Left renal cortex interstitium (tissue), 4 donors: ENCODE data around the gene SPP1. TPM values are rescaled to one million over a fixed set of nuclear protein-coding genes. Genes with fewer than 3 reads are reported as not detected.
A peak's percentile ranks its signal among the peaks of the same experiment; 100 is the strongest.
"Not testable (repeated sequence)": the region's sequence is repeated elsewhere in the genome, so short reads cannot be mapped to it uniquely, and the experiment has no call there.

ENCODE experiments used
- DNase-seq, 4 donors: peaks; one replicate each; pipeline ENCODE4 v3.0.0-alpha.2; 2013; ENCODE audit warnings: low read depth in 4 of 4, low spot score in 2 of 4, missing footprints in 1 of 4
- polyA plus RNA-seq, 4 donors: library from polyadenylated mRNA; unstranded; fragments of 120-200 nt; gene quantifications; one replicate each; pipeline ENCODE4 v1.2.1, GENCODE V29; 2013; ENCODE audit not compliant: insufficient read length in 4 of 4

Gene SPP1
- 100 to 1,000 TPM; 104 to 285 (median 202) TPM for polyA plus RNA-seq

- DNase-seq, result no peak
Measured at GRCh38 chr4:87975466-87975865, at the start of gene SPP1. Gene SPP1 (plus strand): TSS chr4:87975714. CDS start chr4:87976896, 1,182 bp downstream.

- no peak for DNase-seq
Measured at GRCh38 chr4:87926554-87927098, 48.9 kb upstream of the SPP1 start.

GRCh38 chr4:87930629-87931028 is 44.9 kb upstream of the SPP1 start:
- DNase-seq, result no peak

- no peak for DNase-seq
Measured at GRCh38 chr4:87931932-87932331, 43.6 kb upstream of the SPP1 start.

GRCh38 chr4:87932718-87933141 is 42.8 kb upstream of the SPP1 start:
- no peak for DNase-seq

DNA sequence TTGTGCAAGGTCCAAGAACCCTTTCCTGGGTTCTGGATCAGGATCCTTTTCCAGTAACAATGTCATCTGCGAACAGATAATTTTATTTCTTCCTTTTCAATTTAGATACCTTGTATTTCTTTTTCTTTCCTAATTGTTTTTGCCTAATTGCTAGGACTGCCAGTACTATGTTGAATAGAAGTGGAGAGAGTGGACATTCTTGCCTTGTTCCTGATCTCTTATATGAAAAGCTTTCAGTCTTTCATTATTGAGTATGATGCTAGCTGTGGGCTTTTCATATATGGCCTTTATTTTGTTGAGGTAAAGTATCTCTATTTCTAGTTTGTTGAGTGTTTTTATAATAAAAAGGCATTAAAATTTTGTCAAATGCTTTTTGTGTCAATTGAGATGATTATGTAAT is 42.2 kb upstream of the SPP1 start:
- no peak for DNase-seq

DNA sequence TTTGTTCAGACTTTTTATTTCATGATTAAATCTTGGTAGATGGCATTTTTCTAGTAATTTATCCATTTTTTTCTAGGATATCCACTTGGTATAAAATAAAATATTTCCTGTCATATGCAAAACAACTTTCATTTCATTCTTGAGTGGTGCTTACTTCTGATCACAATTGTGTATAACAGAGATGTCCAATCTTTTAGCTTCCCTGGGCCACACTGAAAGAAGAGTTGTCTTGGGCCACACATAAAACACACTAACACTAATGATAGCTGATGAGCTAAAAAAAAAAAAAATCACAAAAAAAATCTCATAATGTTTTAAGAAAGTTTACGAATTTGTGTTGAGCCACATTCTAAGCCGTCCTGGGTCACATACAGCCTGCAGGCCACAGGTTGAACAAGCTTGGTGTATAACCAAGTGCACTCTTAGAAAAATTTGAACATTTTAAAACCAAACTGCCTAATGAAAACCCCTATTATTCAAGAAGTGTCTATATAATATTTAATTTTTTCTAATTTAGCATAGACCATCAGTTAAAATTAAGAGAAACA is 41.3 kb upstream of the SPP1 start:
- no peak for DNase-seq

DNA sequence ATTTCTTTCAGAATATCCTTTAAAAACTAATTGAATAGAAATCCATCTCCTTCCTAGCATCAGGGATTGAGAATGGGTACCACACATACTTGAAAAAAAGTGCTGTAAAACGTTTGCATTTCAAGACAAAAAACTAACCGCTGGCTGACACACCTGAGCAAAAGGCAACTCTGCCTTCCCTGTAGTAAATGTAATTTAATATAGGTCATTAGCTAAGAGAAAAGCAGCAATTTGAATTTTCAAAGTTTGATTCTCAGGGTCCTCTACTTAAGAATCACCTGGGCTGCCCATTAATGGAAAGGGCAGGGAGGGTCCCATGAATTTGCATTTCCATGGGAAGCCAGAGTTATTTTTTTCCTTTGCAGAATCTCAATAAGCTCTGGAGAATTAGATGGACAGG is 40.5 kb upstream of the SPP1 start:
- DNase-seq, result no peak

DNA sequence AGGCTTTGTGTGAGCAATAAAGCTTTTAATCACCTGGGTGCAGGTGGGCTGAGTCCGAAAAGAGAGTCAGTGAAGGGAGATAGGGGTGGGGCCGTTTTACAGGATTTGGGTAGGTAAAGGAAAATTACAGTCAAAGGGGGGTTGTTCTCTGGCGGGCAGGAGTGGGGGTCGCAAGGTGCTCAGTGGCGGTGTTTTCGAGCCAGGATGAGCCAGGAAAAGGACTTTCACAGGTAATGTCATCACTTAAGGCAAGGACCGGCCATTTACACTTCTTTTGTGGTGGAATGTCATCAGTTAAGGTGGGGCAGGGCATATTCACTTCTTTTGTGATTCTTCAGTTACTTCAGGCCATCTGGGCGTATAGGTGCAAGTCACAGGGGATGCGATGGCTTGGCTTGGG is 39.6 kb upstream of the SPP1 start:
- not testable (repeated sequence) for DNase-seq

DNA sequence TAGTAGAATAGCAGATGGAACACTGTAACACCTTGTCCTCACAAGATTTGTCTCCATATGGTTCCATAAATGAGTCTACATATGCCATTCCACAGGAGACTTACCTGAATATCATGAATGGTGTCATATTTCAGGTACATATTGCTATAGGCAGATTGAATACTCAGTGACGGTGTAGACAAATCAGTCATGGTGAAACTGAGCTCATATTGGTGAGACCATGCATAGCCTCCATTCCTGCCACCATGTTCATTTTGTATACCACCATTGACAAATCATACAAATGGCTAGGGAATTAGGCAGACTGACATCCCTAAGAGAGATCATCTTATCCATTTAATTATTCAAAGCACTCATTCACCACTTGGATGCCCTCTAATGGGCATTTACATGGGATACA is 38.0 kb upstream of the SPP1 start:
- no peak for DNase-seq

GRCh38 chr4:87938746-87939145 is 36.8 kb upstream of the SPP1 start:
- DNase-seq, result no peak

- DNase-seq, result no peak
Measured at GRCh38 chr4:87939978-87940690, 35.4 kb upstream of the SPP1 start.

- DNase-seq, result not testable (repeated sequence)
Measured at GRCh38 chr4:87940809-87941208, 34.7 kb upstream of the SPP1 start.

DNA sequence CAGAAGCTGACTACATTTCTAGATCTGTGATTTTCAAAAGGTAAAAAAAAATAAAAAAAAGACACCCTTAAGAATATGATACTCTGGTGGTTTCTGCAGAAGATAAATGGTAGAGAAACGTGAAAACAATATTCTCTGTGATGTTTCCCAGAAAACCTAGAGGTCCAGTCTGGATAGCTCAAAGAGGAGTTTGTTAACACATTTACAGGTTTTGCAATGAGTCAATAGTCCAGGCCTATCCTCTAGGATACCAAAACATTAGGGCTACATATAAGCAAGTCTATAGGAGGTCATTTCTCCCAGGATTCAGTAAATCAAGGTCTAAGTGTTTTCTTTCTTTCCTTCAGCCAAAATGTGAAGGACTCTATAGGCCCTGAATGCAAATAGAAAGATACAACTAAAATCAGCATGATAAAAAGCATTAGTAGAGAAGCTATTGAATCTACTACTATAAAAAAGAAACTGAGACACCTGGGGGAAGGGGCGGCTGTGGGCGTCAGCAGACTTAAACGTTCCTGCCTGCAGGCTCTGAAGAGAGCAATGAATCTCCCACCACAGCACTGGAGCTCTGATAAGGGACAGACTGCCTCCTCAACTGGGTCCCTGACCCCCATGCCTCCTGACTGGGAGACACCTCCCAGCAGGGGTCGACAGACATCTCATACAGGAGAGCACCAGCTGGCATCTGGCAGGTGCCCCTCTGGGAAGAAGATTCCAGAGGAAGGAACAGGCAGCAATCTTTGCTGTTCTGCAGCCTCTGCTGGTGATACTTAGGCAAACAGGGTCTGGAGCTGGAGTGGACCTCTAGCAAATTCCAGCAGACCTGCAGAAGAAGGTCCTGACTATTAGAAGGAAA is 33.7 kb upstream of the SPP1 start:
- no peak for DNase-seq

DNA sequence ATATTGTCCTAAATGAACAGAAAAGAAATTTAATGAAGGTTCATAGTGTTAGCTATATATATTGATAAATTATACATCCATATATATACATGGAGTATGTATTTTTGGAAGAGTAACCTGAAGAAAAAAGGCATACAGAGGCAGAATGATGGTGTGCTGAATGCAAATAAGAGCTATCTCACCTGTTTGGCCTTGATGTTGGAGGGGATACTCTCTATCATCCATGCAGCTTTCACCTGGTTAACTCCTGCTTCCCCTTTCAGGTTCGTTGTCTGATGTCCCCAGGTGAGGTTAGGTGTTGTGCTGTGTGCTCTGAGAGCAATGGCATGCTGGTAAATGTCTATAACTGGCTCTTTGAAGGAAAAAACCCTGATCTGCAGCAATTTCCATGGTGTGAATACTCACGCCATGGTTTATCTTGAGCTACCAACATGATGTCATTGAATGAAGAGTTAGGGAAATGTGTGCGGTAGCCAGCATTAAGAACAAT is 31.8 kb upstream of the SPP1 start:
- no peak for DNase-seq

GRCh38 chr4:87944967-87945366 is 30.5 kb upstream of the SPP1 start:
- no peak for DNase-seq

DNA sequence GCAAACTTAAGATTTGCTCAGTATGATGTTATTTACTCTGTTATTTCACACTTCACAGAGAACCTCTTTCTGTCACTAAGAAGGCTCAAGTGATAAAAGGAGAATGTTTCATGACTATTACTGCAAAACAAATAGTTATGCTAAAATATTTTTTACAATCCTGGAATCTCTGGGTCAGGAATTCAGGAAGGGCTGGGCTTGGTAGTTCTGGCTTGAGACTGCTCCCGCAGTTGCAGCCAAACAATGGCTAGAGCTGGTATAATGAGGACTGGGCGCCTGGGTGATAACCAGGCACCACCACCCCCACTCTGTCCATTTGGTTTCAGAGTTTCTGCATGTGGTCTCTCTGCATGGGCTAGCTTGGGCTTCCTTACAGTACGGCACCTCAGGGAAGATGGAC is 28.7 kb upstream of the SPP1 start:
- DNase-seq, result no peak

DNA sequence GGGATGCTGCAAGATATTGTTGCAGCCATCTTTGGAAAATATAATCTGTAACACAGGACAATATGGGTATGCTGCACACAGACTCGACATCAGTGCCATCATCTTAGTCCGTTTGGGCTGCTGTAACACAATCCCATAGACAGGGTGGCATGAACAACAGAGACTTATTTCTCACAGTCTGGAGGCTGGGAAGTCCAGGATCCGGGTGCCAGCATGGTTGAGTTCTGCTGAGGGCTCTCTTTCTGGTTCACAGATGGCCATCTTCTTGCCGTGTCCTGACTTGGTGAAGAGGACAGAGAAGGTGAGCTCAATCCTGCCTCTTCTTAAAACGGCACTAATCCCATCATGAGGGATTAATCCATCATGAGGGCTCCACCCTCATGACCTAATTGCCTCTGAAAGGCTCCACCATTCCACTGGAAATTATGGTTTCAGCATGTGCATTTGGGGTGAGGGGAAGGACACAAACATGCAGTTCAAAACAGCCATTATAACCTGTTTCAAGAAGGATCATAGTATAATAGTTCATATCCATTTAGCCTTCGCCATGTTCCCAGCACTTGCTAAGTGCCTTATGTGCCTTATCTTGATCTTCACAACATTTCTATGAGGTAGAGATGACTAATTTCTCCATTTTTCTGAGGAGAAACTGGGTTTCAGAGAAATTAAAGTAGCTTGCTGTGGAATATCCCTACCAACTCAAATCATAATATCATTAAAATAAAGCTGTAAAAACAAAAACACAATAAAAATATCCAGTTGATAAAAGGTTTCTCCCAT is 27.9 kb upstream of the SPP1 start:
- DNase-seq, result no peak

DNA sequence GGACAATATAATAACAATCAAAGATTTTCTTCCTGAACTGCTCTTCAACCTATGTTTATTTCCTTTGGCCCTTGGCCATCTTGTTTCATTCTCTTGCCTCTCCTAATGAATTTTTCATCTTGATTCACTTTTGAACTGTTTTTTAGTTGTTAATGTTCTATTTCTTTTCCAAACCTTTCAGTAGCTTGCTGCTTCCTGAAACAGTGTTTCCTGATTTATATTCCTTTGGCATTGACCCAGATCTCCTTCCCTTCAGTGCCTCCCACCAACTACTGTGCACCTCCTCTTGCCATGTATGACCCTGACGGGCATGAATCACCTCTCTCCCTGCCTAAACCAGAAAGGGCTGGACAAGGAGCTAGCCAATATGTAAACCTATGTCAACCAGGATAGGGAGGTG is 25.6 kb upstream of the SPP1 start:
- DNase-seq, result peak in 2 of 4 donors; percentile 42 to 49

GRCh38 chr4:87950493-87950892 is 25.0 kb upstream of the SPP1 start:
- no peak for DNase-seq
